Epithelial cell of proximal tubule (primary cell): ENCODE results near the gene FCMR. TPM values are rescaled to one million over a fixed set of nuclear protein-coding genes. Genes with fewer than 3 reads are reported as not detected.

Experiments
- DNase-seq: peaks from one replicate; pipeline ENCODE4 v3.0.0-alpha.2; 2011; ENCODE audit warnings: low read depth
- H3K4me3 ChIP-seq: 2 replicates; pipeline ENCODE4 v1.5.1; 2011; ENCODE audit warnings: low read depth, mild to moderate bottlenecking, low read length
- CTCF ChIP-seq: conservative IDR thresholded peaks from 2 replicates; pipeline ENCODE4 v1.5.1; 2012; ENCODE audit warnings: low read depth, mild to moderate bottlenecking, low read length
- total RNA-seq: library from RNA; depleted of rRNA; stranded (reverse); fragments of >200 nt; gene quantifications from 2 replicates; pipeline ENCODE4 v1.2.3, GENCODE V29; 2015

The FCMR gene
- total RNA-seq, 1 donor from 2014 or later: not detected

GRCh38 chr1:206963740-206964139 lies 42.0 kb upstream of the FCMR start:
- no peak for TF ChIP-seq CTCF
- no peak overlapping the region for H3K4me3 ChIP-seq
- DNase-seq: no peak

- no peak for TF ChIP-seq CTCF
- H3K4me3 ChIP-seq: no peak overlapping the region
- no peak for DNase-seq
Observed at GRCh38 chr1:206963119-206963712, 41.5 kb upstream of the FCMR start.

GRCh38 chr1:206962272-206962671 lies 40.5 kb upstream of the FCMR start:
- no peak for TF ChIP-seq CTCF
- no peak for DNase-seq
- no peak overlapping the region for H3K4me3 ChIP-seq

- DNase-seq: no peak
- TF ChIP-seq CTCF: no peak
- no peak overlapping the region for H3K4me3 ChIP-seq
Observed at GRCh38 chr1:206961668-206962067, 39.9 kb upstream of the FCMR start.

- no peak overlapping the region for H3K4me3 ChIP-seq
- no peak for DNase-seq
- TF ChIP-seq CTCF: no peak
Observed at GRCh38 chr1:206960676-206961386, 39.1 kb upstream of the FCMR start.

- no peak for DNase-seq
- no peak overlapping the region for H3K4me3 ChIP-seq
- no peak for TF ChIP-seq CTCF
Observed at GRCh38 chr1:206958144-206958543, 36.4 kb upstream of the FCMR start.

- DNase-seq: no peak
- H3K4me3 ChIP-seq: no peak overlapping the region
- TF ChIP-seq CTCF: no peak
Observed at GRCh38 chr1:206957639-206958038, 35.9 kb upstream of the FCMR start.
